Natural killer cell (primary cell): ENCODE results near the gene KDM2B. TPM values are rescaled to one million over a fixed set of nuclear protein-coding genes. Genes with fewer than 3 reads are reported as not detected.
A peak's percentile ranks its signal among the peaks of the same experiment; 100 is the strongest.

Experiments
- ATAC-seq, 3 donors: fragments of 150-1000 bp in 2 of 3; fragments of 200-7000 bp in 1 of 3; cut with Tn5 transposase; 1 replicate in 1 of 3; 2 replicates in 2 of 3; pipeline ENCODE4 v1.10.0; 2021; ENCODE audit warnings: mild to moderate bottlenecking in 2 of 3, moderate library complexity in 2 of 3
- DNase-seq, 2 donors: peaks; one replicate each; pipeline versions ENCODE4 v3.0.0 to v3.0.0-alpha.2; 2013 to 2021; ENCODE audit warnings: mixed read lengths in 1 of 2
- H3K27ac ChIP-seq: one replicate; pipeline ENCODE4 v1.5.1; 2013; ENCODE audit warnings: mild to moderate bottlenecking, low read length
- H3K27me3 ChIP-seq: one replicate; pipeline ENCODE4 v1.6.1; 2013; ENCODE audit warnings: low read length; ENCODE audit not compliant: control insufficient read depth, insufficient read depth
- H3K36me3 ChIP-seq: one replicate; pipeline ENCODE4 v1.6.1; 2013; ENCODE audit warnings: low read length; ENCODE audit not compliant: control insufficient read depth, insufficient read depth
- H3K4me1 ChIP-seq: one replicate; pipeline ENCODE4 v1.6.1; 2013; ENCODE audit warnings: low read length; ENCODE audit not compliant: control insufficient read depth, insufficient read depth
- H3K4me3 ChIP-seq: one replicate; pipeline ENCODE4 v1.5.1; 2013; ENCODE audit warnings: low read length
- H3K9me3 ChIP-seq: one replicate; pipeline ENCODE4 v1.6.1; 2013; ENCODE audit warnings: low read length; ENCODE audit not compliant: control insufficient read depth, insufficient read depth
- H3K27ac Mint-ChIP-seq, 2 donors: one replicate each; pipeline ENCODE4 v1.8.0; 2022; ENCODE audit warnings: mild to moderate bottlenecking in 2 of 2, mixed read lengths in 2 of 2, moderate library complexity in 1 of 2
- H3K27me3 Mint-ChIP-seq, 2 donors: one replicate each; pipeline ENCODE4 v1.8.0; 2022; ENCODE audit warnings: low read depth in 2 of 2, mixed read lengths in 2 of 2
- H3K36me3 Mint-ChIP-seq: one replicate; pipeline ENCODE4 v1.8.0; 2022; ENCODE audit warnings: mixed read lengths
- H3K4me1 Mint-ChIP-seq, 2 donors: one replicate each; pipeline ENCODE4 v1.8.0; 2022; ENCODE audit warnings: mixed read lengths in 2 of 2
- H3K4me3 Mint-ChIP-seq: one replicate; pipeline ENCODE4 v1.8.0; 2022; ENCODE audit warnings: mild to moderate bottlenecking, moderate library complexity, mixed read lengths
- H3K9me3 Mint-ChIP-seq, 2 donors: one replicate each; pipeline ENCODE4 v1.8.0; 2022; ENCODE audit warnings: mixed read lengths in 2 of 2
- WGBS: methylation state at CpG from one replicate; pipeline ENCODE4 v1.1.7; 2013; ENCODE audit warnings: missing lambda C conversion rate; ENCODE audit not compliant: insufficient coverage; 5-methylcytosine and 5-hydroxymethylcytosine counted together
- intact Hi-C: fragments of 100-400 bp; cut with micrococcal nuclease; formaldehyde crosslinking; loops from one replicate; pipeline ENCODE4 v1.14.2; 2022
- total RNA-seq, 4 donors: library from RNA; stranded (reverse); fragments of 120-200 nt in 1 of 4; gene quantifications; one replicate each; pipeline versions ENCODE4 v1.2.3 to v1.2.4, GENCODE V29; 2013 to 2022
- TF ChIP-seq, protein P1 (sequence below): fragments of 200-600 bp; IDR thresholded peaks from one replicate; pipeline ENCODE4 v1.8.0; 2022; ENCODE audit warnings: antibody characterized with exemption

KDM2B gene
- total RNA-seq, 3 donors from 2014 or later (not counting 1 experiment from before 2014, with no cell fraction given): 97.3 to 106 (median 98.1) TPM

DNA sequence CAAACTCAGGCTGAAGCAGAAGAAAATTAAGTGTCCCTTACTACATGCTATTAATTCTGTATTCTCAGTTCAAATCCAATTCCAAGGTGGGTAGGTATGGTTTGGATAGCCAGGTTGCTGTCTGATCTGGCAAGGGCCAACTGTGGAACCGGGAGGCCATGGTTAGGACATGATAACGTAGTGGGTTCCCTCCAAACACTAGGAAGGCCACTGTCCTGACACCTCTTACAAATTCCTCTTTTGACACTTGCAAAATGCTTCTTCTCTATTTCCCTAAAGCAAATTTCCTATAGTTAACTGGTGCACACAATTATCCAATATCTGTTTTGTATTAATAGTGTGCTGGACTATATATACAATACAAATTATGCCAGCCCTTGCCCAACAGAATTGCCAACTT is 110.1 kb downstream of the KDM2B start:
- Mint-ChIP-seq H3K4me1 (peaks cover 6 to 13% of the 10 kb centered on the region in 2 donors), H3K27me3 (no peaks in the 10 kb centered on the region), H3K9me3 (no peaks in the 10 kb centered on the region), H3K27ac (peak overlapping the region in 1 of 2 donors; percentile 36), H3K4me3 (no peak overlapping the region), H3K36me3 (no peaks in the 10 kb centered on the region)
- H3K27ac ChIP-seq: no peak overlapping the region
- TF ChIP-seq, protein P1, sequence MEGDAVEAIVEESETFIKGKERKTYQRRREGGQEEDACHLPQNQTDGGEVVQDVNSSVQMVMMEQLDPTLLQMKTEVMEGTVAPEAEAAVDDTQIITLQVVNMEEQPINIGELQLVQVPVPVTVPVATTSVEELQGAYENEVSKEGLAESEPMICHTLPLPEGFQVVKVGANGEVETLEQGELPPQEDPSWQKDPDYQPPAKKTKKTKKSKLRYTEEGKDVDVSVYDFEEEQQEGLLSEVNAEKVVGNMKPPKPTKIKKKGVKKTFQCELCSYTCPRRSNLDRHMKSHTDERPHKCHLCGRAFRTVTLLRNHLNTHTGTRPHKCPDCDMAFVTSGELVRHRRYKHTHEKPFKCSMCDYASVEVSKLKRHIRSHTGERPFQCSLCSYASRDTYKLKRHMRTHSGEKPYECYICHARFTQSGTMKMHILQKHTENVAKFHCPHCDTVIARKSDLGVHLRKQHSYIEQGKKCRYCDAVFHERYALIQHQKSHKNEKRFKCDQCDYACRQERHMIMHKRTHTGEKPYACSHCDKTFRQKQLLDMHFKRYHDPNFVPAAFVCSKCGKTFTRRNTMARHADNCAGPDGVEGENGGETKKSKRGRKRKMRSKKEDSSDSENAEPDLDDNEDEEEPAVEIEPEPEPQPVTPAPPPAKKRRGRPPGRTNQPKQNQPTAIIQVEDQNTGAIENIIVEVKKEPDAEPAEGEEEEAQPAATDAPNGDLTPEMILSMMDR: no peak
- H3K4me1 ChIP-seq: peaks cover 12% of the 10 kb centered on the region
- WGBS: 86% methylated on average over 2 of the region's 2 CpGs
- H3K36me3 ChIP-seq: no peaks in the 10 kb centered on the region
- intact Hi-C loops: no loop called here
- H3K9me3 ChIP-seq: no peaks in the 10 kb centered on the region
- no peaks in the 10 kb centered on the region for H3K27me3 ChIP-seq
- ATAC-seq: no peak
- no peak for DNase-seq
- H3K4me3 ChIP-seq: no peak overlapping the region

GRCh38 chr12:121468499-121468801 is 112.4 kb downstream of the KDM2B start:
- peak in 1 of 2 donors; percentile 20 for DNase-seq
- WGBS: 93% methylated on average over 4 of the region's 4 CpGs
- Mint-ChIP-seq H3K4me1 (peaks cover 19 to 20% of the 10 kb centered on the region in 2 donors), H3K27me3 (no peaks in the 10 kb centered on the region), H3K4me3 (peak overlapping the region; percentile 68), H3K36me3 (no peaks in the 10 kb centered on the region), H3K9me3 (no peaks in the 10 kb centered on the region), H3K27ac (peak overlapping the region in 1 of 2 donors; percentile 65)
- no peak for ATAC-seq
- H3K4me1 ChIP-seq: peaks cover 24% of the 10 kb centered on the region
- TF ChIP-seq, protein P1: no peak
- H3K4me3 ChIP-seq: no peak overlapping the region
- H3K36me3 ChIP-seq: no peaks in the 10 kb centered on the region
- H3K27me3 ChIP-seq: no peaks in the 10 kb centered on the region
- intact Hi-C loops: loop anchor here (5.0 kb wide), 1 partner anchor 116 kb away; the partner anchor contains the start of gene ANAPC5
- H3K9me3 ChIP-seq: no peaks in the 10 kb centered on the region
- peak overlapping the region; percentile 55 for H3K27ac ChIP-seq

DNA sequence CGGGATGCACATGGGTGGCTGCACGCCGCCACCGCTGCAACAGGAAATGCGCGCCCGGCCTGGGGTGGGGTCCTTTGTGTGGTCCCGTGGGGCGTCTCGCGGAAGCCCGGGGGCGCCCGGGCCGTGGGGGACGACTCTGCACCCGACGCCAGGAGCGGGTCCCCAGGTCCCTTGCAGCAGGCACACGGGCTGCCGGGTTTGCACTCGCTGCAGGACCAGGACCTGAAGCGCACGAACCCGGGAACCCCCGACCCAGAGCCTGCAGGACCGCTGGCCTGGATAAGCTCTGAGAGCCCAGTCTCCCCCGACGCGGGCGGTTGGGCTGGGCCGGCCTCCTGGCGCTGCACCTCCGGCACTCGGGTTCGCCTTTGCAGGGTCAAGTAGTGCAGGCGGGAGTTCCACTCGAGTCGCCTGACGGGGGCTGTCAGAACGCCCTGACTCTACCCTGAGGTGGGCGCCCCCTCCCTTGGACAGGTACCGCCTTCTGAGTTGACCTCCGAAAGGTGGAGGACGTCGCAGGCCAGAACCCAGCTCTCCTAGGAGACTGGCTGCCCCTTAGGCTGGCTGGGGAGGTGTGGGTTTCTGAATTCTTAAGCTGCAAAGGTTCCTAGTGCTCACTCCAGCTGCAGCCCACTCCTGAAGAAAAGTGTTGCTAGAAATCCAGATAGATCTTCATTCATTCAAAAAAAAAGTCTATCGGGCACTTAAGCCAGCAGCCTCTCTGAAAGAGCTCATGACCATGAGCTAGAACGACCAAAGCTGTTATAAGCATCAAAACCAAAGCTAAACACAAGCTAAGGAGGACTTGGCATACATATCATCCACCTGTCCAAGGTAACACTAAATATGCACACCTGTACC is 113.0 kb downstream of the KDM2B start:
- 10% methylated on average over 48 of the region's 48 CpGs for WGBS
- intact Hi-C loops: loop anchor here (5.0 kb wide), 1 partner anchor 116 kb away; the partner anchor contains the start of gene ANAPC5
- ATAC-seq (no peak), DNase-seq (peak in 1 of 2 donors; percentile 37)
- Histone ChIP-seq H3K4me1 (peaks cover 24% of the 10 kb centered on the region), H3K27ac (peak overlapping the region; percentile 55), H3K36me3 (no peaks in the 10 kb centered on the region), H3K27me3 (no peaks in the 10 kb centered on the region), H3K9me3 (no peaks in the 10 kb centered on the region), H3K4me3 (peak overlapping the region; percentile 38)
- Mint-ChIP-seq H3K4me1 (peaks cover 19 to 20% of the 10 kb centered on the region in 2 donors), H3K9me3 (no peaks in the 10 kb centered on the region), H3K36me3 (no peaks in the 10 kb centered on the region), H3K4me3 (peak overlapping the region; percentile 68), H3K27me3 (no peaks in the 10 kb centered on the region), H3K27ac (peak overlapping the region in 1 of 2 donors; percentile 65)
- TF ChIP-seq, protein P1: no peak
